ENCODE measurements around the gene ACP2.

Gene ACP2, protein sequence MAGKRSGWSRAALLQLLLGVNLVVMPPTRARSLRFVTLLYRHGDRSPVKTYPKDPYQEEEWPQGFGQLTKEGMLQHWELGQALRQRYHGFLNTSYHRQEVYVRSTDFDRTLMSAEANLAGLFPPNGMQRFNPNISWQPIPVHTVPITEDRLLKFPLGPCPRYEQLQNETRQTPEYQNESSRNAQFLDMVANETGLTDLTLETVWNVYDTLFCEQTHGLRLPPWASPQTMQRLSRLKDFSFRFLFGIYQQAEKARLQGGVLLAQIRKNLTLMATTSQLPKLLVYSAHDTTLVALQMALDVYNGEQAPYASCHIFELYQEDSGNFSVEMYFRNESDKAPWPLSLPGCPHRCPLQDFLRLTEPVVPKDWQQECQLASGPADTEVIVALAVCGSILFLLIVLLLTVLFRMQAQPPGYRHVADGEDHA

GRCh38 chr11:47248664-47249377 is at the start of gene ACP2:
TSS of gene ACP2 (minus strand) at chr11:47248814. CDS start at chr11:47248789, 25 bp downstream.
- peak; percentile 82 for DNase-seq

DNA sequence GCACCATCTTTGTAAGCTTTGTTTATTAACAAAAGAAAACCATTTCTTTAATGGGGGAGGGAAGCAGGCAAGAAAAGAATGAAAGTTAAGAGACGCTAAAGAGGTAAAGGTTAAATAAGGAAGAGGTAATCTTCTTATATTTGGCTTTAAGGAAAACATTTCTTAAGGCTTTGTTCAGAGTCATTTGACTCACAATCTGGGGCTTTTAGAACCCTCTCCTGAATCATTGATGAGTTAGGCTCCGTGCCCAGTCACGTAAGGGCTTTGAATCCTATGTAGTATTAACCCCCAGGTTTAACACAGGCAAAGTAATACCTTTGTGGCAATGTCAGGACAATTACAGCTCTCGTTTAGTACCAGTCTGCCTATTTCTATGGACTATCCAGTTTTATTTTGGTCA is 47.4 kb upstream of the ACP2 start:
- DNase-seq: no peak

- no peak for DNase-seq
Measured at GRCh38 chr11:47295385-47295784, 46.8 kb upstream of the ACP2 start.

DNA sequence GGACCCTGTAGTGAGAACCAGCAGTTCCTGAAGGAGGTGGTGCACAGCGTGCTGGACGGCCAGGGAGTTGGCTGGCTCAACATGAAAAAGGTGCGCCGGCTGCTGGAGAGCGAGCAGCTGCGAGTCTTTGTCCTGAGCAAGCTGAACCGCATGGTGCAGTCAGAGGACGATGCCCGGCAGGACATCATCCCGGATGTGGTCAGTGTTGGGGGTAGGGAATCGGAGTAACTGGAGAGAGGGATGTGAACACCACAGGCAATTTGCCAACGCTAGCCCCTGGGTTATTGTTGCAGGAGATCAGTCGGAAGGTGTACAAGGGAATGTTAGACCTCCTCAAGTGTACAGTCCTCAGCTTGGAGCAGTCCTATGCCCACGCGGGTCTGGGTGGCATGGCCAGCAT is 41.2 kb upstream of the ACP2 start:
- DNase-seq: no peak

- no peak for DNase-seq
Measured at GRCh38 chr11:47288066-47288465, 39.5 kb upstream of the ACP2 start.

DNA sequence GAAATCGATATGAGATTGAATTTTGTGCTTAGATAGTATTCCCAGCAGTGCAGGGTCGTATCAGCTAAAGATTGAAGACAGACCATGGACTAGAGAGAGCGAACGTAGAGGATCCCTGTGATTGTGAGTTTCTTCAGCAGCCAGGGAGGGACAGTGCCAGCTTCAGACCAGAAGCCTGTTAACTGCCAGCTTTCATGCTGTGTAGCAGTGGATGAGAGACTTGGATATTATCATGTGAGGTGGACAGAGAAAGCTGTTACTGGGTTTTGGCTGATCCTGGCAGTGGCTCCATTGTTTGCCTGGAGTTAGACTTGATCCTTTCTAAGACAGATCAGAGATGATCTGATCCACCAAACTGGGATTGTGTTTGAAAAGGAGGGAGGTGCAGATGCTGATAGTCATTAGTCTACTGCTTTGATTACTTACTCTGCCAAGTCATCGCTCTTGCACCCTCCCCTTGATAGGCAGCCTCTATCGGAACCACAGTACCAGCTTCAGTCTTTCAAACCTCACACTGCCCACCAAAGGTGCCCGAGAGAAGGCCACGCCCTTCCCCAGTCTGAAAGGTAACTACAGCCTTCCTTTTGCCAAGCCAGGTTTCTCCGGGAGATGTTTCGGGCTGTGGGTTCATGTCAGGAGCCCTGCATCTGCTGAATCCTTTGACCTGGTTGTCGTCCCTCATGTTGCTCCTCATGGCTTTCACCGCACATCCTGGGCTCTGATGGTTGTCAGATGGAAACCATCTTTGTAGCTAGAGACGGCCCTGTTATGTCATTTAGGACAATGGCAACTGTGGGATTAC is 37.6 kb upstream of the ACP2 start:
- no peak for DNase-seq

- no peak for DNase-seq
Measured at GRCh38 chr11:47284151-47284550, 35.5 kb upstream of the ACP2 start.

DNA sequence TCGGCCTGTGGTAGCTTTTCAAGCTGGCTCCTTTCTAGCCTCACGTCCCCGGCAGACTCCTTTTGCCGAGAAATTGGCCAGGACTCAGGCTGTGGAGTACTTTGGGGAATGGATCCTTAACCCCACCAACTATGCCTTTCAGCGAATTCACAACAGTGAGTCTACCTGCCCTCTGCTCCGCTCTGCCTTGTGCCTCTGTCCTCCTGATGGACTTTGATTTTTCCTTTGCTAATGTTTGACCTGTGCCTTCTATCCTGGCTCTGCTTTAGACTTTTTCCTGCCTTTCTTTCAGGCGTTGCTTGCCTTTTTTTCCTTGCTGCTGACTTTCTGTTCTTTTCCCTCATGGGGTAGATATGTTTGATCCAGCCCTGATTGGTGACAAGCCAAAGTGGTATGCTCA is 33.8 kb upstream of the ACP2 start:
- no peak for DNase-seq

- DNase-seq: no peak
Measured at GRCh38 chr11:47280860-47281259, 32.2 kb upstream of the ACP2 start.

DNA sequence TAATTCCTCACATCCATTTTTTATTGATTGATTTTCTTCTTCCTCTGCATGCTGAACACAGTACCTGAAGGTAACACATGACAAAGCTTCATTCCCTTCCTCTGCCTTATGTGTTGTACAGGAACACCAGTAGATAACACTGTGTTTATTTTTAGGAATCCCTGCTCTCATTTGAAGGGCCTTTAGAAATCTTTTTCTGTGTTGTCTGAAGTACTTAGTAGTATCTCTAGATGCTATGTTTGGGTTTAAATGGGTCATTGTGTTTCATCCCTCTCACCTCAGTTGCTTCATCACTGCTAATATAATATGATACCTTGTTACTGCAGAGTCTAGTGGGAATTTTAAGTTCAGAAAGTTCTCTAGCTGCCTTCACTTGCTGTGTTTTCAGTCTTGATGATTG is 31.5 kb upstream of the ACP2 start:
- DNase-seq: no peak

- no peak for DNase-seq
Measured at GRCh38 chr11:47278769-47279168, 30.2 kb upstream of the ACP2 start.

GRCh38 chr11:47278058-47278457 is 29.4 kb upstream of the ACP2 start:
- DNase-seq: no peak

GRCh38 chr11:47276923-47277322 is 28.3 kb upstream of the ACP2 start:
- no peak for DNase-seq

- no peak for DNase-seq
Measured at GRCh38 chr11:47274495-47275235, 26.1 kb upstream of the ACP2 start.

GRCh38 chr11:47272706-47273105 is 24.1 kb upstream of the ACP2 start:
- no peak for DNase-seq

DNA sequence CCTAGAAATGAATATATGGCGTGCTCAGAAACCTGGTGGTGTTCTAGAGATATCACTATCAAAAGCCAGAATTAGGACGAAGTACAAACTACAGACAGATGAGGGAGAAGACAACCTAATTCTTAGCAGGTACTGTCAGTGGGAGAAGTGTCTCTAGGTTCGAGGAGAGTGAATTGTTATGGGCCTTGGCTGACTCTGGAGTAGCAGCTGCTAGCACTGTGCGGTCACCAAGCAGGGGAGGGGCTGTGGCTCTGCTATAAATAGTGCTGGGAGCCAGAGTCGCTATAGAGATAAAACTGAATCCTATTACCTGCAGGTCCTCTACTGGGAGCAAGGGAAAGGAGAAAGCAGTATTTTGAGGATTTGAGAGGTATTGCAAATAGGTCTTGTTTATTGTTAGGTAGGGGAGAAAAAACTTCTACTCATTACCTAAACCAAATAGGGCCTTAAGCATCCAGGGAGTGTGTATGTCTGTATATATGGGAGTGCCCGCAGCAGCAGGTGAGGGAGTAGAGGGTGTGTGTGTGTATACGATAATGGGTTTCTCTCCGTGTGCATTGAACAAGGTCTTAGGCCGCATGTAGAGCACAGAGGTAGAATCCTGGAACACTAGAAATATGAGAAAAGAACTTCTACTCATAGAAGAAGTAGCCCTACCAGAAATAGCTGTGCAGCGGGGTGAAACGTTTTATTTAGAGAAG is 23.5 kb upstream of the ACP2 start:
- no peak for DNase-seq

DNA sequence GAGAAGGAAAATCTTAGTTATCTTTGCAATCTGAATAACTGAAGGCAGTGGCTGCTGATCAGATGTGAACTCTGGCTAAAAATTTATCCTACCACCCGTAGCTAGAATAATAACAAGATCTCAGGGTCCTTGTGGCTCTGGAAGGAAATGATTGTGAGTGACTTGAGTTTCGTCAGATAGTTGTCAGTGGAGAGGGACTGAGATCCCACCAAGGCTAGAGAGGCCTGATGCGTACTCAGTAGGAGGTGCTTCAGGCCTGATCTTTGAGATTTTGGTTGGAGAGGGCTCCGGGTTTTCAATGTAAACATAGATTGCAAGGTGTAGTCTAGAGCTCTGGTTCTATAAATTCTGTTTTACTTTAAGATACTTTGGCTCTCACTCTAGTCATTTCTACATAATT is 22.7 kb upstream of the ACP2 start:
- no peak for DNase-seq

DNA sequence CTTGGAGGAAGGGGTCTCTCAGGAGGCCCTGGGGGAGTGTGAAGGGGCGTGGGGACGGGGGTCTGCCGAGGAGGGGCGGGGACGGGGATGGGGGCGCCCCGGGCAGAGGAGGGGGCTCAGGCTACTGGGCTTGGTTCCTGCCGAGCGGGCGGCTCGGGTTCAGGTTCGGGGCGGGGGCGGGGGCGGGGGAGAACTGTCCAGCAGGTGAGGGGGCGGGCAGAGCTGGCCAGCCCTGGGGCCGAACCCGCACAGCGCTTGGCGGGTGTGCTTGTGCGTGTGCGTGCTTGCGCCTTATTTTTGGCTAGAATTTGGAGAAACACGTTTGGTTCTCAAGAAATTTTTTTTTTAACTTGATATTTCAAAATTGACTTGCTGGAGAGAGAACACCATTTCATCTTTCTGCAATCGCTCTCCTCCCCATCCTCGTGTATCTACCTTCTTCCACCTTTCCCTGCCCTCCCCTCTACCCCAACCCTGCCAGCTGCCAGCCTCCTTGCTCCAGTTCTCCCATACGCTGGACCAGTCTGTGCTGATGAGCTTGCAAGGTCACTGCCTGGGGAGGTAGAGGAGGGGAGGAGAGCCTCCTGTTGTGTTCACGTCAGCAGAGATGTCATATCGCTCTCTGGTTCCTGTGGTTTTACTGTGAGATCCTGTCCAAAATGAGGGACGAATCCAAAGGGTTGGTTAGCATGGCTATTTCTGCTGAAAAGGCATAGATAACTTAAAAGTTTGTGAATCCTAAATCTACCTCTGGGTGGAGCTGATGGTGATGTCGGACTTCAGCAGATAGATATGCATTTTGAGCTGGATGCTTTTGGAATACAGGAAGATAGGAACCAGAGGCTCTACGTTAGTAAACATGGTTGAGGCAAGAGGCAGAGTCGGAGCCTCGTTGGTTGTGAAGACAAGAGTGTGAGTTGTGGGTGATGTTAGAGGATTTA is 22.0 kb upstream of the ACP2 start:
- DNase-seq: no peak

GRCh38 chr11:47269829-47270305 is 21.3 kb upstream of the ACP2 start, which contains the start of gene MADD:
TSS of gene MADD (plus strand) at chr11:47270133.
- DNase-seq: peak; percentile 90

DNA sequence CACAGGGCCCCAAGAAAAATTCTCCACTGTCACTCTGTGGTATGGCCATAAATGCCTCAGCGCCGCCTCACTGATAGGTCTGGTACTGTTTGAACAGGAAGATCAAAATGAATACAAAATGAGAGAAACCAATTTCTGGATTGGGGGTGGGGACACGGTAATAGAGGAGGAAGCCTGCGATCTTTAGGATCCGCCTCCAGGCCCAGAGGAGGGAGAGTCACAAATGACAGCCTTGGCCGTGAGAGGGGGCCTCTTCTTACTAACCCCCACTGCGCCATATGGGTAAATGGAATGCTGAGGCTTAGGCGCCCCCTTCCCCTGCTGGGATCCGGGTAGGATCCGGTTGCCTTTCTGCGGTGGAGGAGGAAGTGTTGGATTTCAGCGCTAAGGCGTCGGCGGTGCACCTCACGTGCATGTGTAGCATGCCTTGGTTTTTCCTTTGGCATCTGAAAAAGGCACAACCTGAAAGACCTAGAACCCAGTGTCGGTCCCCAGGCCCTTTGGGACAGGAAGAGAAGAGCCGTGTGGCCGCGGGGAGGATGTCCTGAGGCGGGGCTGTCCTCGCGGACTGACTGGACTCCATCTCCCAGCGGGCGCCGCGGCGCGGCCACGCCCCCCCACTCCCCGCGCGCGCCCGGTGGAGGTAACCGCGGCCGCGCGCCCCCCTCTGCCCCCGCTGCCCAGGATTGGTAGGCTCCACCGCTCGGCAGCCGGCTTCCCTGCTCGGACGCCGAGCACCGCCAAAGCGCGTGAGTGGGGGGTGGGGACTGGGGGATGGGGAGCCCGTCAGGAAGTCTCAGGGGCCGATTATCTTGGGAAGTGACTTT is 20.6 kb upstream of the ACP2 start:
- peak; percentile 81 for DNase-seq
